ENCODE data around the gene TFAP2E.

DNA sequence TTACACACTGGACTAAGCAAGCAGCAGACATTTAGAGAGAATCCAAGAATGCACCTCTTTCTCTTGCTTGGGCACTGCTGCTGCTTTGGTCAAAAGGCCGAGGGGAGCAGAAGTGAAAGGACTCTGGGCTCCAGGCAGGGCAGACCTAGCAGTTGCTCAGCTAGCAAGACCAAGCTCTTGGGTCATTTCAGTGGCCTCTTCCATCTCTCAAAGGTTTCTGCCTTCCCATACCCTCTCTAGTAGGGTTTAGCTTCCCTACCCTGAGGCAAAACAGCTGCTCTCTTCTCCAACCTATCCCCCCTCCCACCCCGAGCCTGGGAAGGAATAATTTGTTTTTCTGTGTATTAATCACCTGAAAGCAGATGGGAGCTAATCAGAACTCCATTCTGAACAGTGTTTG, 25.8 kb downstream of the TFAP2E start:
- no peak for TF ChIP-seq POLR2A (IDR thresholded peaks at IDR 0.05)
- TF ChIP-seq CTCF (IDR thresholded peaks at IDR 0.05), result no peak

All from uterus (tissue), 2 donors.